ENCODE results near the gene RNU5D-1.

DNA sequence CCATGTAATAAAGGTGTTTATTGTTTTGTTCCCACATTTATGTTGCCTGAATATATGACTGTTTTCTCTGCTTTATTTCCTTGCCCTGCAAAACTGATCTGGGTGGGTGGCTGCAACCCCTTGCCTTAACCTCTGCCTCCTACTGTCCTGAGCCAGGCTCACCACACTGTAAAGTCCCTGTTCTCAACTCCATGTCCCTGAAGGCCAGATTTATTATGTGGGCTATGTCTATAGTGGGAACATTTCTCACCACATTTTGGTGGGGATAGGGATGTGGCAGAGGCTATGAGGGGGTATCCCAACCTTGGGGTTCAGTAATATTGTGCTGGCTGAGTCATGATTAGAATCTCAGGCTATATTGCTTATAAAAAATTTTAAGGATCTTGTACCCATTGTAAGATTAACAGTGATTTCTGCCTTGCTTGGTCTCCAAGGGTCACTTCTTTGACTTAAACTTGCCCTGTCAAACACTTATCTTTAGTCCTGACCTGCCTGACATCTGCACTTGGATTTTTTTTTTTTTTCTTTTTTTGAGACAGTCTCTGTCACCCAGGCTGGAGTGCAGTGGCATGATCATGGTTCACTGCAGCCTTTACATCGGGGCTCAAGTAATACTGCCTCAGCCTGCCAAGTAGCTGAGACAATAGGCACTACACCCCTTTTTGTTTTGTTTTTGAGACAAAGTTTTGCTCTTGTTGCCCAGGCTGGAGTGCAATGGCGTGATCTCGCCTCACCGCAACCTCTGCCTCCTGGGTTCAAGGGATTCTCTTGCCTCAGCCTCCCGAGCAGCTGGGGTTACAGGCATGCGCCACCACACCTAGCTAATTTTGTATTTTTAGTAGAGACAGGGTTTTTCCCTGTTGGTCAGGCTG lies 48.0 kb upstream of the RNU5D-1 start:
- no peak for TF ChIP-seq ZBTB20 (tag by site-specific recombination; IDR thresholded peaks at IDR 0.05)
- TF ChIP-seq ZEB2 (tag by site-specific recombination; IDR thresholded peaks at IDR 0.05) = no peak
- TF ChIP-seq, protein P1, sequence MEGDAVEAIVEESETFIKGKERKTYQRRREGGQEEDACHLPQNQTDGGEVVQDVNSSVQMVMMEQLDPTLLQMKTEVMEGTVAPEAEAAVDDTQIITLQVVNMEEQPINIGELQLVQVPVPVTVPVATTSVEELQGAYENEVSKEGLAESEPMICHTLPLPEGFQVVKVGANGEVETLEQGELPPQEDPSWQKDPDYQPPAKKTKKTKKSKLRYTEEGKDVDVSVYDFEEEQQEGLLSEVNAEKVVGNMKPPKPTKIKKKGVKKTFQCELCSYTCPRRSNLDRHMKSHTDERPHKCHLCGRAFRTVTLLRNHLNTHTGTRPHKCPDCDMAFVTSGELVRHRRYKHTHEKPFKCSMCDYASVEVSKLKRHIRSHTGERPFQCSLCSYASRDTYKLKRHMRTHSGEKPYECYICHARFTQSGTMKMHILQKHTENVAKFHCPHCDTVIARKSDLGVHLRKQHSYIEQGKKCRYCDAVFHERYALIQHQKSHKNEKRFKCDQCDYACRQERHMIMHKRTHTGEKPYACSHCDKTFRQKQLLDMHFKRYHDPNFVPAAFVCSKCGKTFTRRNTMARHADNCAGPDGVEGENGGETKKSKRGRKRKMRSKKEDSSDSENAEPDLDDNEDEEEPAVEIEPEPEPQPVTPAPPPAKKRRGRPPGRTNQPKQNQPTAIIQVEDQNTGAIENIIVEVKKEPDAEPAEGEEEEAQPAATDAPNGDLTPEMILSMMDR (tag by site-specific recombination; IDR thresholded peaks at IDR 0.05) = no peak
- TF ChIP-seq ZNF184 (tag by site-specific recombination; IDR thresholded peaks at IDR 0.05) = no peak
- no peak for TF ChIP-seq ZNF558 (tag by site-specific recombination; IDR thresholded peaks at IDR 0.05)
- TF ChIP-seq ZNF792 (tag by site-specific recombination; IDR thresholded peaks at IDR 0.05) = no peak
